B cell (primary cell): Measurements from ENCODE around the gene PXK. TPM values are rescaled to one million over a fixed set of nuclear protein-coding genes. Genes with fewer than 3 reads are reported as not detected.

Source experiments
- ATAC-seq: fragments of 200-7000 bp; cut with Tn5 transposase; one replicate; pipeline ENCODE4 v1.10.0; 2021; ENCODE audit warnings: low read depth, mild to moderate bottlenecking, moderate number of reproducible peaks, moderate library complexity
- CTCF ChIA-PET: fragments of 350-600 bp; sonication (Branson Sonifier 250); formaldehyde crosslinking; loops from one replicate; lab custom pipeline; 2021; ENCODE audit warnings: antibody characterized with exemption, inconsistent platforms; lab: Charles Lee
- POLR2A ChIA-PET: fragments of 350-600 bp; sonication (Branson Sonifier 250); formaldehyde crosslinking; loops from one replicate; lab custom pipeline; 2021; ENCODE audit warnings: antibody characterized with exemption; lab: Charles Lee
- DNase-seq: peaks from one replicate; pipeline ENCODE4 v3.0.0; 2013
- H2AFZ ChIP-seq: 2 replicates; pipeline ENCODE4 v1.6.1; 2012; ENCODE audit warnings: mild to moderate bottlenecking, low read depth, low read length; ENCODE audit not compliant: insufficient read depth, poor library complexity, severe bottlenecking
- H3K27ac ChIP-seq, 2 donors: 1 replicate in 1 of 2; 2 replicates in 1 of 2; pipeline ENCODE4 v1.5.1; 2012 to 2013; ENCODE audit warnings: low read length in 2 of 2, mild to moderate bottlenecking in 2 of 2, moderate library complexity in 1 of 2
- H3K27me3 ChIP-seq, 4 experiments: fragments of 200-600 bp in 1 of 4; sonication (generic) in 1 of 4; replicated peaks in 1 of 4; 1 replicate in 2 of 4; 2 replicates in 2 of 4; pipeline versions ENCODE4 v1.6.1 to v1.7.0; 2013 to 2016; ENCODE audit warnings: low read length in 3 of 4, mild to moderate bottlenecking in 2 of 4, mixed read lengths in 1 of 4, moderate library complexity in 1 of 4; ENCODE audit not compliant: insufficient read depth in 4 of 4, control insufficient read depth in 3 of 4; ENCODE audit errors: control extremely low read depth in 1 of 4
- H3K36me3 ChIP-seq, 2 experiments: replicated peaks in 1 of 2; 1 replicate in 1 of 2; 2 replicates in 1 of 2; pipeline versions ENCODE4 v1.6.1 to v1.7.1; 2013; ENCODE audit warnings: low read length in 1 of 2; ENCODE audit not compliant: insufficient read depth in 2 of 2, control insufficient read depth in 1 of 2; ENCODE audit errors: control extremely low read depth in 1 of 2, extremely low read depth in 1 of 2
- H3K4me1 ChIP-seq, 2 donors: fragments of 200-600 bp in 1 of 2; sonication (generic) in 1 of 2; 1 replicate in 1 of 2; 2 replicates in 1 of 2; pipeline versions ENCODE4 v1.5.1 to v1.6.1; 2013 to 2017; ENCODE audit warnings: low read length in 2 of 2; ENCODE audit not compliant: control insufficient read depth in 2 of 2, insufficient read depth in 2 of 2
- H3K4me2 ChIP-seq: replicated peaks from 2 replicates; pipeline ENCODE3; 2012; ENCODE audit warnings: mild to moderate bottlenecking, low read depth, low read length; ENCODE audit not compliant: poor library complexity, severe bottlenecking
- H3K4me3 ChIP-seq, 5 experiments: fragments of 200-600 bp in 1 of 5; sonication (generic) in 1 of 5; 1 replicate in 3 of 5; 2 replicates in 2 of 5; pipeline versions ENCODE4 v1.5.1 to v1.7.0; 2011 to 2016; ENCODE audit warnings: low read length in 4 of 5, mild to moderate bottlenecking in 4 of 5, low read depth in 2 of 5, control low read depth in 1 of 5, moderate library complexity in 1 of 5; ENCODE audit not compliant: insufficient read depth in 1 of 5; ENCODE audit errors: control extremely low read depth in 1 of 5, extremely low read depth in 1 of 5
- H3K79me2 ChIP-seq: fragments of 200-600 bp; sonication (generic); one replicate; pipeline ENCODE4 v1.6.0; 2016; ENCODE audit warnings: low read length; ENCODE audit not compliant: control insufficient read depth, insufficient read depth
- H3K9ac ChIP-seq: fragments of 200-600 bp; sonication (generic); 2 replicates; pipeline ENCODE4 v1.6.1; 2017; ENCODE audit warnings: mild to moderate bottlenecking, low read length, moderate library complexity
- H3K9me3 ChIP-seq, 3 donors: one replicate each; pipeline versions ENCODE4 v1.6.1 to v1.7.1; 2013; ENCODE audit warnings: low read length in 2 of 3; ENCODE audit not compliant: control insufficient read depth in 2 of 3, insufficient read depth in 1 of 3; ENCODE audit errors: control extremely low read depth in 1 of 3
- H4K20me1 ChIP-seq: 2 replicates; pipeline ENCODE4 v1.6.0; 2012; ENCODE audit warnings: mild to moderate bottlenecking, low read length; ENCODE audit not compliant: insufficient read depth, control insufficient read depth, poor library complexity, severe bottlenecking
- H3K27ac Mint-ChIP-seq: one replicate; pipeline ENCODE4 v1.8.0; 2021; ENCODE audit warnings: mixed read lengths
- H3K27me3 Mint-ChIP-seq: one replicate; pipeline ENCODE4 v1.8.0; 2021; ENCODE audit warnings: mixed read lengths
- H3K4me1 Mint-ChIP-seq: one replicate; pipeline ENCODE4 v1.8.0; 2021; ENCODE audit warnings: mixed read lengths
- H3K4me3 Mint-ChIP-seq: one replicate; pipeline ENCODE4 v1.8.0; 2021; ENCODE audit warnings: mixed read lengths
- H3K9me3 Mint-ChIP-seq: one replicate; pipeline ENCODE4 v1.8.0; 2022; ENCODE audit warnings: mixed read lengths; ENCODE audit not compliant: insufficient read depth
- CTCF ChIP-seq: fragments of 200-600 bp; IDR thresholded peaks from one replicate; pipeline ENCODE4 v1.8.0; 2022; ENCODE audit warnings: antibody characterized with exemption, mild to moderate bottlenecking
- EZH2 ChIP-seq: IDR thresholded peaks from 2 replicates; pipeline ENCODE4 v1.6.1; 2012; ENCODE audit warnings: borderline replicate concordance, low read depth, mild to moderate bottlenecking, moderate library complexity, low read length; ENCODE audit not compliant: insufficient read depth, poor library complexity, severe bottlenecking
- WGBS: methylation state at CpG from one replicate; pipeline ENCODE4 v1.1.5; 2013; ENCODE audit warnings: missing lambda C conversion rate; ENCODE audit not compliant: insufficient coverage; 5-methylcytosine and 5-hydroxymethylcytosine counted together
- intact Hi-C: fragments of 100-400 bp; cut with micrococcal nuclease; formaldehyde crosslinking; loops from one replicate; pipeline ENCODE4 v1.10.0; 2022
- polyA plus RNA-seq: library from polyadenylated mRNA; depleted of rRNA; stranded (reverse); fragments of >200 nt; gene quantifications from 2 replicates; pipeline ENCODE4 v1.2.3, GENCODE V29; 2012
- total RNA-seq, 2 donors: library from RNA; stranded (reverse); fragments of 120-200 nt in 1 of 2; gene quantifications; 1 replicate in 1 of 2; 2 replicates in 1 of 2; pipeline versions ENCODE4 v1.2.3 to v1.2.4, GENCODE V29; 2013 to 2022

Gene PXK
- total and polyA plus RNA-seq, 2 donors (not counting 1 experiment from before 2014, with no cell fraction given) = 46.8 to 104 TPM

- DNase-seq (peak; percentile 75), ATAC-seq (peak; percentile 63)
- Histone ChIP-seq H3K4me2 (peak overlapping the region; percentile 98), H3K9me3 (peaks cover 0 to 7% (median 0%) of the 10 kb centered on the region in 3 donors), H3K36me3 (peaks cover 0 to 2% of the 10 kb centered on the region in 2 experiments), H2AFZ (peak overlapping the region; percentile 72), H3K4me3 (peak overlapping the region; percentile 72 to 90 (median 87)), H3K27ac (peak overlapping the region; percentile 9 to 75), H3K4me1 (peaks cover 41 to 49% of the 10 kb centered on the region in 2 donors), H3K27me3 (no peaks in the 10 kb centered on the region), H4K20me1 (peaks cover 8% of the 10 kb centered on the region), H3K79me2 (peaks cover 73% of the 10 kb centered on the region), H3K9ac (peak overlapping the region; percentile 80)
- intact Hi-C loops = loop anchor here (1.0 kb wide), 4 partner anchors 17 to 159 kb away; partner anchors contain the start of gene KCTD6
- POLR2A ChIA-PET = interaction anchor here (0.9 to 11.4 kb wide), 8 partner anchors 12 to 146 kb away, joined by 3 to 182 read pairs (median 4); no protein-coding TSS in a partner anchor
- peaks cover 52% of the 10 kb centered on the region for H3K4me1 Mint-ChIP-seq
- H3K27ac Mint-ChIP-seq = peak overlapping the region; percentile 100
- CTCF ChIA-PET = interaction anchor here (0.7 to 10.2 kb wide), 28 partner anchors 9 to 198 kb away, joined by 3 to 349 read pairs (median 6); partner anchors contain the start of genes HTD2, KCTD6 and RPP14
- TF ChIP-seq EZH2 (no peak), CTCF (peak; percentile 47)
- no peaks in the 10 kb centered on the region for H3K9me3 Mint-ChIP-seq
- no peaks in the 10 kb centered on the region for H3K27me3 Mint-ChIP-seq
- H3K4me3 Mint-ChIP-seq = peak overlapping the region; percentile 100
- 0% methylated on average over 34 of the region's 37 CpGs for WGBS
These were observed 717 bp downstream of the PXK start for GRCh38 chr3:58333206-58334012.
